ENCODE measurements around the gene MCM6. TPM values are rescaled to one million over a fixed set of nuclear protein-coding genes. Genes with fewer than 3 reads are reported as not detected.
"Not testable (repeated sequence)": the region's sequence is repeated elsewhere in the genome, so short reads cannot be mapped to it uniquely, and the experiment has no call there.

The MCM6 gene
- total and polyA plus RNA-seq, 2 donors, result 14.5 to 28.2 TPM

GRCh38 chr2:135890149-135890548 is 13.9 kb upstream of the MCM6 start:
- H3K36me3 ChIP-seq (ENCODE audit: insufficient read depth), result no peaks in the 10 kb centered on the region
- DNase-seq (ENCODE audit: extremely low spot score), result no peak
- 94% methylated on average over 4 of the region's 4 CpGs for WGBS
- H3K4me3 ChIP-seq (ENCODE audit: low read depth, low read length), result no peak overlapping the region
- H3K27ac ChIP-seq (ENCODE audit: low read depth), result no peak overlapping the region
- no peaks in the 10 kb centered on the region for H3K4me1 ChIP-seq (ENCODE audit: insufficient read depth)

- DNase-seq (ENCODE audit: extremely low spot score); H3K36me3 ChIP-seq (ENCODE audit: insufficient read depth); H3K4me1 ChIP-seq (ENCODE audit: insufficient read depth); H3K4me3 ChIP-seq (ENCODE audit: low read depth, low read length); H3K27ac ChIP-seq (ENCODE audit: low read depth): not testable (repeated sequence)
- WGBS, result 90% methylated on average over 5 of the region's 5 CpGs
These were observed 12.3 kb upstream of the MCM6 start for GRCh38 chr2:135888587-135888986.

GRCh38 chr2:135885709-135886108 is 9.5 kb upstream of the MCM6 start:
- no peaks in the 10 kb centered on the region for H3K36me3 ChIP-seq (ENCODE audit: insufficient read depth)
- no peak for DNase-seq (ENCODE audit: extremely low spot score)
- H3K4me1 ChIP-seq (ENCODE audit: insufficient read depth), result no peaks in the 10 kb centered on the region
- H3K4me3 ChIP-seq (ENCODE audit: low read depth, low read length), result no peak overlapping the region
- no peak overlapping the region for H3K27ac ChIP-seq (ENCODE audit: low read depth)
- WGBS, result 91% methylated on average over 4 of the region's 4 CpGs

GRCh38 chr2:135882415-135882814 is 6.2 kb upstream of the MCM6 start:
- Histone ChIP-seq H3K4me1 (ENCODE audit: insufficient read depth) (no peaks in the 10 kb centered on the region), H3K4me3 (ENCODE audit: low read depth, low read length) (no peak overlapping the region), H3K36me3 (ENCODE audit: insufficient read depth) (no peaks in the 10 kb centered on the region), H3K27ac (ENCODE audit: low read depth) (no peak overlapping the region)
- no peak for DNase-seq (ENCODE audit: extremely low spot score)
- 42% methylated on average over 3 of the region's 3 CpGs for WGBS

GRCh38 chr2:135876770-135877169 is 527 bp upstream of the MCM6 start:
- DNase-seq (ENCODE audit: extremely low spot score); H3K36me3 ChIP-seq (ENCODE audit: insufficient read depth); H3K4me1 ChIP-seq (ENCODE audit: insufficient read depth); H3K27ac ChIP-seq (ENCODE audit: low read depth): not testable (repeated sequence)
- peak overlapping the region; percentile 66 for H3K4me3 ChIP-seq (ENCODE audit: low read depth, low read length)
- 86% methylated on average over 15 of the region's 15 CpGs for WGBS

GRCh38 chr2:135875491-135876065 is 665 bp downstream of the MCM6 start:
- Histone ChIP-seq H3K27ac (ENCODE audit: low read depth) (peak overlapping the region; percentile 69), H3K36me3 (ENCODE audit: insufficient read depth) (peaks cover 3% of the 10 kb centered on the region), H3K4me3 (ENCODE audit: low read depth, low read length) (peak overlapping the region; percentile 66), H3K4me1 (ENCODE audit: insufficient read depth) (no peaks in the 10 kb centered on the region)
- no peak for DNase-seq (ENCODE audit: extremely low spot score)
- WGBS, result 1% methylated on average over 26 of the region's 26 CpGs

GRCh38 chr2:135874777-135875365 is 1.4 kb downstream of the MCM6 start:
- DNase-seq (ENCODE audit: extremely low spot score), result no peak
- Histone ChIP-seq H3K36me3 (ENCODE audit: insufficient read depth) (peaks cover 3% of the 10 kb centered on the region), H3K4me1 (ENCODE audit: insufficient read depth) (no peaks in the 10 kb centered on the region), H3K27ac (ENCODE audit: low read depth) (no peak overlapping the region), H3K4me3 (ENCODE audit: low read depth, low read length) (no peak overlapping the region)
- WGBS, result 75% methylated on average over 19 of the region's 19 CpGs

- DNase-seq (ENCODE audit: extremely low spot score), result no peak
- no peak overlapping the region for H3K27ac ChIP-seq (ENCODE audit: low read depth)
- H3K4me1 ChIP-seq (ENCODE audit: insufficient read depth), result no peaks in the 10 kb centered on the region
- WGBS, result 96% methylated on average over 1 of the region's 1 CpG
- H3K4me3 ChIP-seq (ENCODE audit: low read depth, low read length), result no peak overlapping the region
- H3K36me3 ChIP-seq (ENCODE audit: insufficient read depth), result peaks cover 6% of the 10 kb centered on the region
These were observed 5.7 kb downstream of the MCM6 start for GRCh38 chr2:135870571-135870970.

- no peak overlapping the region for H3K27ac ChIP-seq (ENCODE audit: low read depth)
- DNase-seq (ENCODE audit: extremely low spot score), result no peak
- no peaks in the 10 kb centered on the region for H3K4me1 ChIP-seq (ENCODE audit: insufficient read depth)
- peaks cover 6% of the 10 kb centered on the region for H3K36me3 ChIP-seq (ENCODE audit: insufficient read depth)
- no peak overlapping the region for H3K4me3 ChIP-seq (ENCODE audit: low read depth, low read length)
- 77% methylated on average over 6 of the region's 6 CpGs for WGBS
These were observed 13.0 kb downstream of the MCM6 start for GRCh38 chr2:135863233-135863632.

GRCh38 chr2:135862718-135863117 is 13.5 kb downstream of the MCM6 start:
- DNase-seq (ENCODE audit: extremely low spot score), result no peak
- Histone ChIP-seq H3K27ac (ENCODE audit: low read depth) (no peak overlapping the region), H3K4me1 (ENCODE audit: insufficient read depth) (no peaks in the 10 kb centered on the region), H3K4me3 (ENCODE audit: low read depth, low read length) (no peak overlapping the region), H3K36me3 (ENCODE audit: insufficient read depth) (peaks cover 6% of the 10 kb centered on the region)
- 82% methylated on average over 4 of the region's 4 CpGs for WGBS

DNA sequence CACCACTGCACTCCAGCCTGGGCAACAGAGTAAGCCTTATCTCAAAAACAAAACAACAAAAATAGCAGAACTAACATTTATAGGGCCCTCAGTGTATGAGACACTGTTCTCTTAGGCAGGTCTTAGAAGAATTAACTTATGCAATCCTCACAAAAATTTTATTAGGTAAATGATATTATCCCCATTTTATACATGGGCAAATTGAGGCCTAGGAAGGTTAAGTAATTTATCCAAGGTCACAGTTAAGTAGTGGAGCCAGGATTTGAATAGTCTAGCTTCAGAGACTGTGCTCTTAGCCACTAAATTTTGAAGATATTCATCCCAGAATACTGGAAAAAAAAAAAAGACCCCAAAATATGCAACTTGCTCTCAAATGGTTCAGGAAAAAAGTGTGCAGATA is 22.8 kb downstream of the MCM6 start:
- Histone ChIP-seq H3K36me3 (ENCODE audit: insufficient read depth) (peaks cover 5% of the 10 kb centered on the region), H3K4me3 (ENCODE audit: low read depth, low read length) (no peak overlapping the region), H3K27ac (ENCODE audit: low read depth) (no peak overlapping the region), H3K4me1 (ENCODE audit: insufficient read depth) (no peaks in the 10 kb centered on the region)
- no peak for DNase-seq (ENCODE audit: extremely low spot score)

DNA sequence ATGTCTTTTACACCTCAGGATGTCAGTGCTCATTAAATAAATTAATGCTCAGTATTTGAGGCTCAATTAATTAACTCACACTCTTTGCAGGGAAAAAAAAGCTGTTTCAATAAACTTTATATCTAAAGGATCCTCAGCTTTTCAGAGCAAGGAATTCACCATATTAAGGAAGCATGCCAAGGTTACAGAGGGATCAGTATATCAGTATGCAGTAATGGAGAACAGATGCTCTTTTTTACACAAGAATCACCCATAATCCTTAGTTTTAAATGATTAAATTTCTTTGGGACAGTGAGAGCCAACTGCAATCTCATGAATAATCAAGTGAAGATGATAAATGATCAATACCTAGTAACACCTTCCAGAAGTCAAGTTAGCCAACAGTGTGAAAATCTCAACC is 24.4 kb downstream of the MCM6 start:
- DNase-seq (ENCODE audit: extremely low spot score), result no peak
- no peak overlapping the region for H3K27ac ChIP-seq (ENCODE audit: low read depth)
- H3K36me3 ChIP-seq (ENCODE audit: insufficient read depth), result peaks cover 5% of the 10 kb centered on the region
- no peaks in the 10 kb centered on the region for H3K4me1 ChIP-seq (ENCODE audit: insufficient read depth)
- no peak overlapping the region for H3K4me3 ChIP-seq (ENCODE audit: low read depth, low read length)

DNA sequence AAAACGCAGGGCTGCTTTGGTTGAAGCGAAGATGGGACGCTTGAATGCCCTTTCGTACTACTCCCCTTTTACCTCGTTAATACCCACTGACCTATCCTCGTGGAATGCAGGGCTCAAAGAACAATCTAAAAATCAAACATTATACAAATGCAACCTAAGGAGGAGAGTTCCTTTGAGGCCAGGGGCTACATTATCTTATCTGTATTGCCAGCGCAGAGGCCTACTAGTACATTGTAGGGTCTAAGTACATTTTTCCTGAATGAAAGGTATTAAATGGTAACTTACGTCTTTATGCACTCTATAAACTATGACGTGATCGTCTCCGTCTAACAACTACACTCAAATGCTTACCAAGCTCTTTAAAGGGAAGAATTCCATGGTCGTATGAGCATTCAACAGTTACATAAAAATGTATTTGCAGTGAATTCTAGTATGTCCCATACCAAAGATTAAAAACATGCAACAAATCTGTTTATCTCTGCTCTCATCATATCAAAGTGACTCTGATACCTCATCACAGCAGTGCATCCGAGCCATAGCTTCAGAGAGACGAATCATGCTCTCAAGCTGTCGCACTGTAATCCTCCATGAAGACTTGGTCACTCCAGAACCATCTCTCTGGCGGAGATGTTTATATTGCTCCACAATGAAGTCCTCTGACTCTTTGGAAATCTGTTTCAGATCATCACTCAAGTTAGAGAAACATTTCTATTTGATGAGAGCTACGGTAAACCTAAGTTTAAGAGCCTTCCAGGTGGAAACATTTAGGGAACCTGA is 25.2 kb downstream of the MCM6 start:
- no peak overlapping the region for H3K27ac ChIP-seq (ENCODE audit: low read depth)
- H3K36me3 ChIP-seq (ENCODE audit: insufficient read depth), result peaks cover 4% of the 10 kb centered on the region
- H3K4me1 ChIP-seq (ENCODE audit: insufficient read depth), result no peaks in the 10 kb centered on the region
- no peak for DNase-seq (ENCODE audit: extremely low spot score)
- no peak overlapping the region for H3K4me3 ChIP-seq (ENCODE audit: low read depth, low read length)
- WGBS, result 66% methylated on average over 17 of the region's 17 CpGs

DNA sequence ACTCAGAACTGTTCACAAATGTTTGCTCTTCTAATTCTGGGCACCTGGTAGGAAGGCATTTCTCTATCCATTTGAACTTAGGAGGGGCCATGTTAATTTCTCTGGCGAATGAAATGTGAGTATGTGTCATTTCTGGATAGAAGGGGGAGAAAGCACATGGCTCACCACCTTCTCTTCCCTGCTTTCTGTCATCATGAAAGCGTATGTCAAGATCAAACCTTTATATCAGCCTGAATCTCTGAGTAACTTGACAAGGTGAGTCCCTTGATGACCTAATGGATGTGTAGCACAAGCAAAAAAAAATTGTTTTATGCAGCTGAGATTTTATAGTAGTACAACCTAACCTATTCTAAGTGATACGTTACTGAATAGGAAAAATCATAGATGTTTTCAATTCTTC is 27.2 kb downstream of the MCM6 start:
- Histone ChIP-seq H3K4me1 (ENCODE audit: insufficient read depth) (no peaks in the 10 kb centered on the region), H3K4me3 (ENCODE audit: low read depth, low read length) (no peak overlapping the region), H3K27ac (ENCODE audit: low read depth) (no peak overlapping the region), H3K36me3 (ENCODE audit: insufficient read depth) (peaks cover 4% of the 10 kb centered on the region)
- no peak for DNase-seq (ENCODE audit: extremely low spot score)
- WGBS, result 96% methylated on average over 3 of the region's 3 CpGs
